IPS DF 6.9 (cell line): ENCODE measurements around the gene ARHGAP22.

Experiments
- DNase-seq: peaks from one replicate; pipeline ENCODE4 v3.0.0-alpha.2; 2013; ENCODE audit warnings: low read depth, low spot score
- H3K27ac ChIP-seq: one replicate; pipeline ENCODE4 v1.5.1; 2013; ENCODE audit warnings: low read length, control low read depth
- H3K27me3 ChIP-seq: 2 replicates; pipeline ENCODE4 v1.6.1; 2013; ENCODE audit warnings: mild to moderate bottlenecking, low read length; ENCODE audit not compliant: control insufficient read depth, insufficient read depth
- H3K36me3 ChIP-seq: 2 replicates; pipeline ENCODE4 v1.6.1; 2013; ENCODE audit warnings: low read length; ENCODE audit not compliant: control insufficient read depth, insufficient read depth
- H3K4me1 ChIP-seq: 2 replicates; pipeline ENCODE4 v1.6.1; 2013; ENCODE audit warnings: low read length; ENCODE audit not compliant: control insufficient read depth, insufficient read depth
- H3K4me3 ChIP-seq: 2 replicates; pipeline ENCODE4 v1.5.1; 2013; ENCODE audit warnings: mild to moderate bottlenecking, low read length
- H3K9me3 ChIP-seq: 2 replicates; pipeline ENCODE4 v1.6.1; 2013; ENCODE audit warnings: low read length, inconsistent platforms; ENCODE audit not compliant: control insufficient read depth, insufficient read depth
- WGBS: extraction: QIAGEN DNeasy Blood & Tissue Kit; methylation state at CpG from one replicate; pipeline ENCODE4 v1.1.7; 2013; ENCODE audit warnings: mixed read lengths, missing lambda C conversion rate; ENCODE audit not compliant: insufficient read length, insufficient coverage; 5-methylcytosine and 5-hydroxymethylcytosine counted together

ARHGAP22 gene

DNA sequence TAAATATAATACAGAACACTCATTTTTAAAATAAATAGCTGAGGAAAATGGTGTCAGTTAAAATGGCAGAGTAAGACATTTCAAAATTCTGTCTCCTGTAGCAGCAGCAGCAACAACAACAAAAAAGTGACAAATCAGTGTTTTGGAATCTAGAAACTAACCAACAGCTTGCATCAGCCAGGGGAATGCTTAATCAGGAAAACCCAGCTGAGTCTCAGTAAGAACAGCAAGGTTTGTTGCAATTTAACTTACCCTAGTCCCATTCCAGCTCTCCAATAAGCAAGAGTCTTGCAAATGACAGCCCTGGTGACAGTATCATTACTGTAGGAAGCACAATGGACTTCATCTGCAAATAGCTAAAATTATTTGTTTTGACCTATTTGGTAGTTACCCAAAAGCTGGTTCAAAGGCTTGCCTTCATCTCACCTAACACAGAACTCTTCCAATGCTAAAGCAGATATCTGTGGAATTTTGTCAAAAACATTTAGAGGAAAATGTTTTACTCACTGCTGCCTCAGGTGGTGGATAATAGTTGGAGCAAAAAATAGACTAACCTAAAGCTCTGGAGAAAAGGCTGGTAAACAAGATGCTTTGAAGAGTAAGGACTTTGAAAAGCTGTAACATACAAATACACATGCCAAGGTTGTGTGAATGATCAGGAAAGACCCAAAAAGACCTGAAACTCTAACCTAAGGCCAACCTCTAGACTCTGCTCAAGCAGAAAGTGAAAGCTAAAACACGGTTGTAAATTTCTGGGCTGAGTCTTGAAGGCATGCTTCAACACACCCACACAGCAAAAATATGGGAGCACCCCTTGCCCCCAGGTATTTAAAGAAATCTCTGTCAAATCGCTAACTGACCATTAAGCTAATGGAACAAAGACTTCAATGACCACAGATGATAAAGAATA is 9.9 kb upstream of the ARHGAP22 start:
- no CpG with 5 or more reads among the region's 2 CpGs for WGBS
- H3K36me3 ChIP-seq: no peaks in the 10 kb centered on the region
- no peaks in the 10 kb centered on the region for H3K9me3 ChIP-seq
- no peak for DNase-seq
- H3K27me3 ChIP-seq: no peaks in the 10 kb centered on the region
- H3K27ac ChIP-seq: no peak overlapping the region
- H3K4me3 ChIP-seq: no peak overlapping the region
- H3K4me1 ChIP-seq: no peaks in the 10 kb centered on the region

DNA sequence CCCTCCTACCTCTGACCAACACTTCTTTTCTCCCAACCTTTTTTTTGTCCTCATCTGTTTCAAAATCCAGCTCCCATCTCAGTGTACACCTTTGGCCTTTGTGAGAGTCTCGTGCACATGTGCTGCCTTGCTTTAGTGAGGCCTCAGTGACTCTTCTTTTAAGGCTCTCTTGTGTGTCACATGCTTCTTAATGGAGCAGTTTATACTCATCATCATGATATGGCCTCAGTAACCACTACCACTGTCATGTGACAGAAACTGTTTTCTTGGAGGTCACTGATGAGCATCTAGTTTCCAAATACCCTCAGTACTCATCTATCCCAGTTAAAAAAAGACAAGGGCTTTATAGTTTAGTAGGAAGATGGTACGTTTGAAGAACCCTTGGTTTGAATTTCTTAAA is 8.1 kb upstream of the ARHGAP22 start:
- Histone ChIP-seq H3K9me3 (no peaks in the 10 kb centered on the region), H3K36me3 (no peaks in the 10 kb centered on the region), H3K27me3 (no peaks in the 10 kb centered on the region), H3K4me1 (0 out of 2 replicates have a peak, but pooled peaks cover 2% of the 10 kb centered on the region), H3K27ac (no peak overlapping the region), H3K4me3 (no peak overlapping the region)
- WGBS: no CpG with 5 or more reads among the region's 2 CpGs
- no peak for DNase-seq

DNA sequence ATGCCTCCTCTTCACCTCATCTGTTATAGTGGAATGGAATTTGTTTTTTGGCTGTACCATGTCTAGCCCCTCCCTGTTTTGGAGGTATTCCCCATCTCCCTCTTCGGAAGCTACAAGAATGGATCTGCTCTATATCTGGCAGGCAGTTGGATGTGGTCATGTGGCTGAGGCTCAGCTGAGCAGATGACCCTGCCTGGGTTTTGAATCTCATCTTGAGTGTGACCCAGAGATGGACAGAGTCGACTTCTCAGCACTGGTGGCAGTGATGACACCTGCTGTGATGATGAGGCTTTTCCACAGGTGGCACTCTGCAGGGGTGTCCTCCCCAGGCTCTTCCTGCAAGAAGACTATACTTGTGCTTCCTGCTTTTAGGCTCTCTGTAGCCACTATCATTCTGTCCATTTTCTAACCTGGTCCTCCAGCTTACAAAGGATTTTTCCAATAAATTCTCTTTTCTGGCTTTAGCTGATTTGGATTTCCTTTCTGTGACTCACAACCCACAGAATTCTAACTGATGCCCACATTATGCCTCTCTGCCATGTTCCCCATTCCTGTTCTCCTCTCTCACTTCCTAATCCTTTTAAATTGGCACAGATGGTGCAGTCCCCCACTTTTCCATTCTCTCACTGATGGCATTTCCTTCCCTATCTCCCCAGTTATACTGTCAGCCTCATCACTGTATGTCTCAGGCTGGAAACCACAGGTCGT is 7.5 kb upstream of the ARHGAP22 start:
- no peaks in the 10 kb centered on the region for H3K27me3 ChIP-seq
- no CpG with 5 or more reads among the region's 3 CpGs for WGBS

DNA sequence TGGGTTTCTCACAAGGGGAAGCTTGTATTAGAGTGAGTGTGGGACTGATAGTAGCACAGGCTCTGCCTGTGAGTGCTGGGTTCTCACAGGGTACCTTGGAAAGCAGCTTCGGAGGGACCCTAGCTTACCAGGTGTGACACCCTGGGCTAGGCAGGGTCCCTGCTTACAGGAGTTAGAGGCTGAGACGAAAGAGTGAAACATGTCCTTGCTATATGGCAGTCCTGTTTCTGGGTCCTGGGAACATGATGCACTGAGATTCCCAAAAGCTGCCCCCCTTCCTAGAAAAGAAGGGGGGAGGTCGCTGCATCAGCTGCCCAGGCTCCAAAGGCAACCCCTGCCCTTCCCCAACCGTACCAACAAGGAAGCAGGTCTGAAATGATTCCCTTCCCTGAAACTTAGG is 6.3 kb upstream of the ARHGAP22 start:
- DNase-seq: no peak
- no CpG with 5 or more reads among the region's 4 CpGs for WGBS
- no peak overlapping the region for H3K4me3 ChIP-seq
- no peak overlapping the region for H3K27ac ChIP-seq
- no peaks in the 10 kb centered on the region for H3K36me3 ChIP-seq
- no peaks in the 10 kb centered on the region for H3K27me3 ChIP-seq
- 0 out of 2 replicates have a peak, but pooled peaks cover 2% of the 10 kb centered on the region for H3K4me1 ChIP-seq
- H3K9me3 ChIP-seq: no peaks in the 10 kb centered on the region

More for the DNA sequence above, 7.5 kb upstream of the ARHGAP22 start:
- H3K4me1 ChIP-seq: 0 out of 2 replicates have a peak, but pooled peaks cover 2% of the 10 kb centered on the region
- H3K9me3 ChIP-seq: no peaks in the 10 kb centered on the region
- H3K36me3 ChIP-seq: no peaks in the 10 kb centered on the region
- no peak for DNase-seq
- no peak overlapping the region for H3K27ac ChIP-seq
- H3K4me3 ChIP-seq: no peak overlapping the region

DNA sequence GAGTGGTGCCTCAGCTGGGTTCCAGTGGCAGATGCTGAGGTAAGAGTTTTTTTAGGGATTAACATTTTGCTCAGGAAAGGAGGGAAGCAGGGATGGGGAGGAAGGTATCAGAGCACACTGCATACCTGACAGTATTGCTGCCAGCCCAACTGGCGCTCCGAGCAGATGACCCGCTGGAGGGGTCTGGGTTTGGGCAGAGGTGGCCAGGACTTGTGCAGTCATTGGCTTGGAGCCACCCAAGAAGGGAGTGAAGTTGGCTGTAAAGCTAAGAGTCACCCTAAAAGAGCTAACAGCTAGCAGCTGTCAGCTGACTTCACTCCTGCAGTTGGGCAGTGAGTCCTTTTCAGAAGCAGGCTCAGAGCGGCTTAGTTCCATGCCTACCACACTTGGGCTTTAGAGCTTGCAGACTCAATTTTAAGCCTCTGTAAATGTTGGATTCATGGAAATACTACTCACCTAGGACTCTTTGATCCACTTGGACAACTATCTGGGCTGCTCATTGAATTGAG is 5.8 kb upstream of the ARHGAP22 start:
- Histone ChIP-seq H3K9me3 (no peaks in the 10 kb centered on the region), H3K4me3 (no peak overlapping the region), H3K4me1 (0 out of 2 replicates have a peak, but pooled peaks cover 2% of the 10 kb centered on the region), H3K27ac (no peak overlapping the region), H3K36me3 (no peaks in the 10 kb centered on the region), H3K27me3 (no peaks in the 10 kb centered on the region; the same call in 1 of the 2 replicates)
- no peak for DNase-seq
- no CpG with 5 or more reads among the region's 4 CpGs for WGBS

DNA sequence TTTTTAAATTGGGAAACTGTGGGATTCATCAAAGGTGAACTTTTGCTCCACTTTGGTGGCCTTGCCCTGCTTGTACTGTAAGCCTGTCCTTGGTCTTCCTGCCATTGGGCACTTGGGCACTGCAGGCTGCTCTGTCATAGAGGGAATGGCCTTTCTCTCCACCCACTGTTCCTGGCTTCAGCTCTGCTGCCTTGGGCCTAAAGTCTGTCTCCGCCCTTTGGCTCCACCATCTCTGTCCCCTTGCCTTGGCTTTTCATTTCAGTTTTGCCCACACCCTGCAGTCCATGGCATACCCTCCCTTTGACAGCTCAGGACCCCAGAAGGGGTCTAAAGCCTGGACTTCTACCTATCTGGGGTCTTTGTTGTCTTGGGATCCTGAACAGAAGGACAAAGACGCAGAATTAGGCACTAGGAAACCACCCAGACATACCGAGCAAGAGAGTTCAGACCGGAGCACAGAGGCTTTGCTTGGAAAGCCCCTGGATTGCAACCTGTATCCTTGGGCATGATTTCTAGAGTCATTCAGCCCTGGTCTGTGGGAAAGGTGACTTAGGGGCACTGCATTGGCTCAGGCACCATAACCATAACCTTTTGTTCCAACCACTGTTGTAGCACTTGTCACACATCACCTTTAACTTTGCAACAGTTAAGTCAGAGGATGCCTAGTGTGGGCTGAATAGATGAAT is 5.2 kb upstream of the ARHGAP22 start:
- DNase-seq: no peak
- Histone ChIP-seq H3K4me3 (no peak overlapping the region), H3K9me3 (no peaks in the 10 kb centered on the region), H3K27me3 (no peaks in the 10 kb centered on the region; the same call in 1 of the 2 replicates), H3K36me3 (no peaks in the 10 kb centered on the region), H3K4me1 (0 out of 2 replicates have a peak, but pooled peaks cover 2% of the 10 kb centered on the region), H3K27ac (no peak overlapping the region)
- WGBS: no CpG with 5 or more reads among the region's 4 CpGs

DNA sequence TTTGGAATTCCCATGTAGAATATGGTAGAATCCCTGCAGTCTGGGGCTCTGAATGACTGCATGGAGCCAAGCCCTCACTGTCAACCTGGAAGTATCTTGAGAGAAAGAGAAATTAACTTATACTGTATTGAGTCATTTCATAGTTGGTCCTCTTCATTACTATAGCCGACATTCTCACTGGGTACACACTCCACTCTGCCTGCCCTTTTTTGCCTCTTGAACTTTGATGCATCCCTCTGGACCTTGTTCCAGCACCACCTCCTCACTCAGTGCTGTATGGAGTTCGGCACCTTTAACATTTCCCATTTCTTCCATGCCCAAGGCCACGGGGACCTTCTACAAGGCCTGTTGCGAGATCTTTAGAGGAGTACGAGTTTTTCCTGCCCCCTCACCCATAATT is 4.6 kb upstream of the ARHGAP22 start:
- H3K27ac ChIP-seq: no peak overlapping the region
- H3K9me3 ChIP-seq: no peaks in the 10 kb centered on the region
- H3K27me3 ChIP-seq: peaks cover 2% of the 10 kb centered on the region; the same call in 1 of the 2 replicates
- no peak for DNase-seq
- no CpG with 5 or more reads among the region's 5 CpGs for WGBS
- peaks cover 3% of the 10 kb centered on the region; the same call in 1 of the 2 replicates for H3K4me1 ChIP-seq
- H3K36me3 ChIP-seq: no peaks in the 10 kb centered on the region
- no peak overlapping the region for H3K4me3 ChIP-seq

DNA sequence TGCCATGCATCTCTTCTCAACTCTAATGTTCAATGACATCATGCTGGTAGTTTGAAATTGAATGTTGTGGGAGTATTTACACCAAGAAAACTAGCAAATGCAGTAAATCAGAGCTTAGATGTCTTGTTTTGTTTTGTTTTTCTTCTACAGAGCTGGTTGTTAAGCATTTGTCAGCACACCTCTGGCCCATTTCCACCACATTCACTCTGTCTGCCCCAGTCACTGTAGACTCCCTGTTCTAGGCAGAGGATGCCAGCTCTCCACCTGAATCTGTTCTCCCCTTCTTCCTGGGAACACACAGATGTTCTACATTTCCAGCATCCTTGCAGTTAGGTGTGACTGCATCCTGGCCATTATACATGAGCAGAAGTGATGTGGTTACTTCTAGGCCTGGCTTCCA is 4.1 kb upstream of the ARHGAP22 start:
- H3K9me3 ChIP-seq: no peaks in the 10 kb centered on the region
- H3K27ac ChIP-seq: no peak overlapping the region
- no peak for DNase-seq
- H3K27me3 ChIP-seq: peaks cover 7% of the 10 kb centered on the region; the same call in 1 of the 2 replicates
- no peak overlapping the region for H3K4me3 ChIP-seq
- H3K36me3 ChIP-seq: no peaks in the 10 kb centered on the region
- H3K4me1 ChIP-seq: peaks cover 4% of the 10 kb centered on the region; the same call in 1 of the 2 replicates

DNA sequence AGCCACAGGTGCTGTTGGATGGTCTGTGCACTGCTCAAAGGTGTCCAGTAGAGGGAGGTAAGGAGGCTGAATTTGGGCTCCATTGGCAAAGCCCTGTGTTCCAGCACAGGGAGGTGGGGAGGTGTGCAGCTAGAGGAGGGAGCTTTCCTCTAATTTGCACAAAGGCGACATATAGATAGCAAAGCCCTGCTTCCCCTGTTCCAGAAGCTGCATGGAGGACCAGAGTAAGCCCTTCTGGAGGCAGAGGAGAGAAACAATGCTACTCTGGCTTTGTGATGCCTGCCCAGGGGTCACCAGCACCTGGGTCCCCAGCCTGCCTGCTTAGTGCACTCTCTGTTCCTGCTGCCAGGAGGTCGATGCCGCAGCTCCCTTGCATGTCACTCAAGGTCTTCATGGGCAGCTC is 3.4 kb upstream of the ARHGAP22 start:
- DNase-seq: peak; percentile 68
- H3K27ac ChIP-seq: no peak overlapping the region
- WGBS: no CpG with 5 or more reads among the region's 3 CpGs

More for the DNA sequence above, 3.4 kb upstream of the ARHGAP22 start:
- peaks cover 7% of the 10 kb centered on the region; the same call in 1 of the 2 replicates for H3K27me3 ChIP-seq
- no peaks in the 10 kb centered on the region for H3K9me3 ChIP-seq
- H3K4me1 ChIP-seq: peaks cover 4% of the 10 kb centered on the region; the same call in 1 of the 2 replicates
- no peak overlapping the region for H3K4me3 ChIP-seq
- no peaks in the 10 kb centered on the region for H3K36me3 ChIP-seq
